Neural crest cell (in vitro differentiated cells): ENCODE measurements around the gene FOXRED2. TPM values are rescaled to one million over a fixed set of nuclear protein-coding genes. Genes with fewer than 3 reads are reported as not detected.
A peak's percentile ranks its signal among the peaks of the same experiment; 100 is the strongest.

ENCODE experiments used
- DNase-seq: peaks from one replicate; pipeline ENCODE4 v3.0.0; 2021; ENCODE audit warnings: low read depth, mixed read lengths, low spot score
- H3K27ac Mint-ChIP-seq: one replicate; pipeline ENCODE4 v1.8.0; 2021; ENCODE audit warnings: mild to moderate bottlenecking, mixed read lengths; ENCODE audit not compliant: unreplicated experiment
- H3K27me3 Mint-ChIP-seq: 2 replicates; pipeline ENCODE4 v1.8.0; 2021; ENCODE audit warnings: low read depth, mild to moderate bottlenecking, mixed read lengths
- H3K36me3 Mint-ChIP-seq: 2 replicates; pipeline ENCODE4 v1.8.0; 2021; ENCODE audit warnings: low read depth, mild to moderate bottlenecking, mixed read lengths
- H3K4me1 Mint-ChIP-seq: 2 replicates; pipeline ENCODE4 v1.8.0; 2021; ENCODE audit warnings: mixed read lengths
- H3K4me3 Mint-ChIP-seq: one replicate; pipeline ENCODE4 v1.8.0; 2021; ENCODE audit warnings: mild to moderate bottlenecking, mixed read lengths
- H3K9me3 Mint-ChIP-seq: 2 replicates; pipeline ENCODE4 v1.8.0; 2021; ENCODE audit warnings: mixed read lengths
- CTCF ChIP-seq: fragments of 200-600 bp; sonication (generic); conservative IDR thresholded peaks from 2 replicates; pipeline ENCODE4 v1.5.0; 2021; ENCODE audit warnings: antibody characterized with exemption, mild to moderate bottlenecking
- total RNA-seq: library from RNA; stranded (reverse); gene quantifications from 2 replicates; pipeline ENCODE4 v1.2.1, GENCODE V29; 2021

Gene FOXRED2
- total RNA-seq, 1 donor from 2014 or later: 45.1 TPM

GRCh38 chr22:36512991-36513390, 6.2 kb upstream of the FOXRED2 start:
- Mint-ChIP-seq H3K4me3 (no peak overlapping the region), H3K9me3 (no peaks in the 10 kb centered on the region), H3K27ac (no peak overlapping the region), H3K27me3 (no peaks in the 10 kb centered on the region), H3K4me1 (no peaks in the 10 kb centered on the region), H3K36me3 (peaks cover 39% of the 10 kb centered on the region)
- DNase-seq: no peak
- TF ChIP-seq CTCF: no peak

GRCh38 chr22:36512333-36512732, 5.5 kb upstream of the FOXRED2 start:
- H3K36me3 Mint-ChIP-seq: peaks cover 41% of the 10 kb centered on the region
- no peak overlapping the region for H3K27ac Mint-ChIP-seq
- H3K9me3 Mint-ChIP-seq: peaks cover 3% of the 10 kb centered on the region
- DNase-seq: no peak
- H3K27me3 Mint-ChIP-seq: no peaks in the 10 kb centered on the region
- TF ChIP-seq CTCF: no peak
- H3K4me3 Mint-ChIP-seq: no peak overlapping the region
- H3K4me1 Mint-ChIP-seq: peaks cover 3% of the 10 kb centered on the region

- TF ChIP-seq CTCF: peak; percentile 67
- H3K27me3 Mint-ChIP-seq: no peaks in the 10 kb centered on the region
- peak overlapping the region; percentile 52 for H3K27ac Mint-ChIP-seq
- peaks cover 35% of the 10 kb centered on the region for H3K36me3 Mint-ChIP-seq
- DNase-seq: peak; percentile 60
- H3K9me3 Mint-ChIP-seq: peaks cover 4% of the 10 kb centered on the region
- peaks cover 5% of the 10 kb centered on the region for H3K4me1 Mint-ChIP-seq
- H3K4me3 Mint-ChIP-seq: peak overlapping the region; percentile 71
These were observed 4.4 kb upstream of the FOXRED2 start for GRCh38 chr22:36510966-36511881.

- Mint-ChIP-seq H3K27ac (no peak overlapping the region), H3K27me3 (no peaks in the 10 kb centered on the region), H3K9me3 (peaks cover 4% of the 10 kb centered on the region), H3K4me3 (no peak overlapping the region), H3K4me1 (peaks cover 5% of the 10 kb centered on the region), H3K36me3 (peaks cover 35% of the 10 kb centered on the region)
- TF ChIP-seq CTCF: no peak
- DNase-seq: no peak
These were observed 3.5 kb upstream of the FOXRED2 start for GRCh38 chr22:36510384-36510783.

- peak overlapping the region; percentile 0 for H3K4me3 Mint-ChIP-seq
- no peak overlapping the region for H3K27ac Mint-ChIP-seq
- H3K36me3 Mint-ChIP-seq: peaks cover 31% of the 10 kb centered on the region
- no peak for TF ChIP-seq CTCF
- peaks cover 19% of the 10 kb centered on the region for H3K4me1 Mint-ChIP-seq
- H3K27me3 Mint-ChIP-seq: no peaks in the 10 kb centered on the region
- peaks cover 4% of the 10 kb centered on the region for H3K9me3 Mint-ChIP-seq
- DNase-seq: no peak
These were observed 724 bp upstream of the FOXRED2 start for GRCh38 chr22:36507518-36508010.
